GM12878 (cell line): ENCODE measurements around the gene NID1.

Experiments used
- CBFB ChIP-seq: IDR thresholded peaks from 2 replicates; pipeline ENCODE4 v1.6.1; 2016; ENCODE audit warnings: antibody characterized with exemption, low read depth
- CBX5 ChIP-seq: sonication (generic); IDR thresholded peaks from 2 replicates; pipeline ENCODE4 v1.6.1; 2016; ENCODE audit warnings: low read depth, moderate library complexity, mild to moderate bottlenecking, inconsistent platforms
- CTCF ChIP-seq, 3 experiments: IDR thresholded peaks in 2 of 3; conservative IDR thresholded peaks in 1 of 3; 2 replicates each; pipeline ENCODE4 v1.5.1; 2011; ENCODE audit warnings: low read depth in 3 of 3, low read length in 3 of 3, mild to moderate bottlenecking in 3 of 3, control low read depth in 2 of 3, moderate library complexity in 2 of 3, inconsistent platforms in 1 of 3, mixed read lengths in 1 of 3; ENCODE audit not compliant: control insufficient read depth in 2 of 3, insufficient read depth in 1 of 3; ENCODE audit errors: extremely low read depth in 1 of 3
- EP300 ChIP-seq, 2 experiments: fragments of 150-350 bp in 1 of 2; IDR thresholded peaks; 2 replicates each; pipeline ENCODE4 v1.6.1; 2011 to 2012; ENCODE audit warnings: low read depth in 2 of 2, low read length in 2 of 2, borderline replicate concordance in 1 of 2, improper control_type of control experiment in 1 of 2, inconsistent platforms in 1 of 2; ENCODE audit not compliant: control insufficient read depth in 1 of 2
- GABPA ChIP-seq: IDR thresholded peaks from 2 replicates; pipeline ENCODE4 v1.6.1; 2014; ENCODE audit warnings: antibody characterized with exemption, low read depth, mild to moderate bottlenecking, inconsistent platforms
- NRF1 ChIP-seq: conservative IDR thresholded peaks from 2 replicates; pipeline ENCODE4 v1.6.1; 2011; ENCODE audit warnings: mild to moderate bottlenecking, low read depth, low read length, improper control_type of control experiment
- SMC3 ChIP-seq: IDR thresholded peaks from 2 replicates; pipeline ENCODE4 v1.6.1; 2011; ENCODE audit warnings: low read length, improper control_type of control experiment, borderline replicate concordance
- SPI1 ChIP-seq: IDR thresholded peaks from 2 replicates; pipeline ENCODE4 v1.6.1; 2011; ENCODE audit warnings: low read depth, mild to moderate bottlenecking, low read length, moderate library complexity, borderline replicate concordance; ENCODE audit not compliant: insufficient read depth
- SREBF1 ChIP-seq: IDR thresholded peaks from 2 replicates; pipeline ENCODE4 v1.6.1; 2012; ENCODE audit warnings: mild to moderate bottlenecking, low read length
- USF2 ChIP-seq: IDR thresholded peaks from 2 replicates; pipeline ENCODE4 v1.6.1; 2011; ENCODE audit warnings: low read depth, low read length, improper control_type of control experiment, borderline replicate concordance

DNA sequence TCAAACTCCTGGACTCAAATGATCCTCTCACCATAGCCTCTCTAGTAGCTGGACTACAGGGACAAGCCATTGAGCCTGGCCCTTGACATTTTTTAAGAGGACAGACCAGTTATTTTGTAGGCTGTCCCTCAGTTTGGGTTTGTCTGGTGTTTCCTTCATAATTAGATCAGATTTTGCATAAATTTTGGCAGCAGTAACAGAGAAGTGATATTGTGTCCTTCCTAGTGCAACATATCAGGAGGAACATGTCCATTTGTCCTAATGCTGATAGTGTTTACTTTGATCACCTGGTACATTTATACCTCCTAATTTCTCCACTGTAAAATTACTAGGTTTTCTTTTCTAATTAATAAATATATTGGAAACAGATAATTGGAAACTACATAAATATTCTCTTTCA is 5.9 kb upstream of the NID1 start:
- TF ChIP-seq SREBF1 (no peak), NRF1 (no peak), CBFB (no peak), SMC3 (no peak), CTCF (IDR thresholded peaks at IDR 0.05 in 2 of 3, conservative IDR thresholded peaks at IDR 0.05 in 1 of 3; ENCODE audit: control insufficient read depth in 2 of 3, extremely low read depth in 1 of 3, insufficient read depth in 1 of 3, low read depth in 3 of 3, low read length in 3 of 3) (no peak), EP300 (IDR thresholded peaks at IDR 0.05; ENCODE audit: borderline replicate concordance in 1 of 2, control insufficient read depth in 1 of 2, low read depth in 2 of 2, low read length in 2 of 2) (no peak), GABPA (no peak), SPI1 (no peak), CBX5 (no peak), USF2 (no peak)
